H9 (cell line): Measurements from ENCODE around the gene WDR73. TPM values are rescaled to one million over a fixed set of nuclear protein-coding genes. Genes with fewer than 3 reads are reported as not detected.
A peak's percentile ranks its signal among the peaks of the same experiment; 100 is the strongest.

Experiments
- DNase-seq: peaks from one replicate; pipeline ENCODE4 v3.0.0-alpha.2; 2017
- H2AFZ ChIP-seq: one replicate; pipeline ENCODE4 v1.6.1; 2013; ENCODE audit warnings: mild to moderate bottlenecking, low read length, control low read depth, moderate library complexity
- H2AK5ac ChIP-seq: 2 replicates; pipeline ENCODE4 v1.6.1; 2013; ENCODE audit warnings: low read length, control low read depth, mixed read lengths; ENCODE audit not compliant: insufficient read length
- H2BK120ac ChIP-seq: one replicate; pipeline ENCODE4 v1.6.1; 2013; ENCODE audit warnings: low read depth, mild to moderate bottlenecking, low read length, control low read depth, inconsistent platforms; ENCODE audit not compliant: poor library complexity, severe bottlenecking
- H2BK12ac ChIP-seq: 2 replicates; pipeline ENCODE4 v1.6.1; 2013; ENCODE audit warnings: low read length, control low read depth, mixed read lengths, low read depth; ENCODE audit not compliant: insufficient read length
- H2BK15ac ChIP-seq: 2 replicates; pipeline ENCODE4 v1.6.1; 2013; ENCODE audit warnings: low read depth, low read length, control low read depth
- H2BK20ac ChIP-seq: one replicate; pipeline ENCODE4 v1.6.1; 2013; ENCODE audit warnings: low read depth, mild to moderate bottlenecking, low read length, control low read depth, inconsistent platforms; ENCODE audit not compliant: poor library complexity, severe bottlenecking
- H2BK5ac ChIP-seq: 2 replicates; pipeline ENCODE4 v1.6.1; 2013; ENCODE audit warnings: low read length, control low read depth, mixed read lengths; ENCODE audit not compliant: insufficient read length
- H3K14ac ChIP-seq: 2 replicates; pipeline ENCODE4 v1.6.1; 2013; ENCODE audit warnings: low read length, control low read depth; ENCODE audit not compliant: insufficient read depth
- H3K18ac ChIP-seq: 2 replicates; pipeline ENCODE4 v1.6.1; 2013; ENCODE audit warnings: low read depth, mild to moderate bottlenecking, mixed read lengths, low read length, control low read depth; ENCODE audit not compliant: insufficient read length
- H3K23ac ChIP-seq: 2 replicates; pipeline ENCODE4 v1.6.1; 2013; ENCODE audit warnings: low read length, control low read depth, mixed read lengths, low read depth; ENCODE audit not compliant: insufficient read length
- H3K23me2 ChIP-seq: 2 replicates; pipeline ENCODE4 v1.6.1; 2013; ENCODE audit warnings: low read depth, mild to moderate bottlenecking, mixed read lengths, low read length, control low read depth; ENCODE audit not compliant: insufficient read length, poor library complexity, severe bottlenecking
- H3K27ac ChIP-seq: 2 replicates; pipeline ENCODE4 v1.5.1; 2013; ENCODE audit warnings: low read length, control low read depth, mixed read lengths, low read depth; ENCODE audit not compliant: insufficient read length
- H3K27me3 ChIP-seq: 2 replicates; pipeline ENCODE4 v1.6.1; 2013; ENCODE audit warnings: low read length, control low read depth, inconsistent platforms; ENCODE audit not compliant: insufficient read depth
- H3K4ac ChIP-seq: 2 replicates; pipeline ENCODE4 v1.6.1; 2013; ENCODE audit warnings: low read depth, mild to moderate bottlenecking, control low read depth, inconsistent platforms, low read length, moderate library complexity
- H3K4me1 ChIP-seq: 2 replicates; pipeline ENCODE4 v1.6.1; 2013; ENCODE audit warnings: low read length, control low read depth, inconsistent platforms; ENCODE audit not compliant: insufficient read depth
- H3K4me2 ChIP-seq: 2 replicates; pipeline ENCODE4 v1.6.1; 2013; ENCODE audit warnings: low read length, control low read depth, mixed read lengths; ENCODE audit not compliant: insufficient read length, insufficient read depth
- H3K56ac ChIP-seq: 2 replicates; pipeline ENCODE4 v1.6.1; 2013; ENCODE audit warnings: low read depth, mild to moderate bottlenecking, mixed read lengths, low read length, control low read depth; ENCODE audit not compliant: insufficient read length
- H3K79me1 ChIP-seq: 2 replicates; pipeline ENCODE4 v1.6.1; 2013; ENCODE audit warnings: low read depth, mild to moderate bottlenecking, moderate library complexity, low read length, control low read depth, inconsistent platforms; ENCODE audit not compliant: insufficient read depth, poor library complexity, severe bottlenecking
- H3K79me2 ChIP-seq: 2 replicates; pipeline ENCODE4 v1.6.1; 2013; ENCODE audit warnings: low read length, control low read depth, inconsistent platforms; ENCODE audit not compliant: insufficient read depth
- H3K9ac ChIP-seq: 2 replicates; pipeline ENCODE4 v1.6.1; 2013; ENCODE audit warnings: low read length, control low read depth, mixed read lengths; ENCODE audit not compliant: insufficient read length; ENCODE audit errors: extremely low read depth
- H3K9me3 ChIP-seq: one replicate; pipeline ENCODE4 v1.6.1; 2013; ENCODE audit warnings: low read depth, low read length, inconsistent platforms; ENCODE audit not compliant: control insufficient read depth
- H3T11ph ChIP-seq: one replicate; pipeline ENCODE4 v1.6.1; 2013; ENCODE audit warnings: mild to moderate bottlenecking, low read length, control low read depth, inconsistent platforms
- H4K20me1 ChIP-seq: one replicate; pipeline ENCODE4 v1.6.1; 2013; ENCODE audit not compliant: control insufficient read depth, insufficient read length, insufficient read depth
- H4K5ac ChIP-seq: 2 replicates; pipeline ENCODE4 v1.6.1; 2013; ENCODE audit warnings: low read depth, mild to moderate bottlenecking, mixed read lengths, low read length, control low read depth; ENCODE audit not compliant: insufficient read length
- H4K8ac ChIP-seq: replicated peaks from 2 replicates; pipeline ENCODE4 v1.6.1; 2013; ENCODE audit warnings: low read length, control low read depth, mixed read lengths, low read depth; ENCODE audit not compliant: insufficient read length
- H4K91ac ChIP-seq: 2 replicates; pipeline ENCODE4 v1.6.1; 2013; ENCODE audit warnings: low read depth, mild to moderate bottlenecking, moderate library complexity, mixed read lengths, low read length, control low read depth; ENCODE audit not compliant: insufficient read length
- H3K27ac Mint-ChIP-seq, 3 experiments: 2 replicates in 2 of 3; 3 replicates in 1 of 3; pipeline ENCODE4 v1.8.0; 2020 to 2021; ENCODE audit warnings: mixed read lengths in 3 of 3, mild to moderate bottlenecking in 1 of 3, moderate library complexity in 1 of 3
- H3K27me3 Mint-ChIP-seq: 2 replicates; pipeline ENCODE4 v1.8.0; 2021; ENCODE audit warnings: low read depth, mild to moderate bottlenecking, moderate library complexity, mixed read lengths
- H3K36me3 Mint-ChIP-seq, 3 experiments: 2 replicates in 2 of 3; 3 replicates in 1 of 3; pipeline ENCODE4 v1.8.0; 2020 to 2021; ENCODE audit warnings: low read depth in 3 of 3, mixed read lengths in 3 of 3; ENCODE audit not compliant: insufficient read depth in 1 of 3
- H3K4me1 Mint-ChIP-seq, 2 experiments: 2 replicates each; pipeline ENCODE4 v1.8.0; 2020; ENCODE audit warnings: mixed read lengths in 2 of 2
- H3K4me3 Mint-ChIP-seq, 2 experiments: 2 replicates in 1 of 2; 3 replicates in 1 of 2; pipeline ENCODE4 v1.8.0; 2020 to 2021; ENCODE audit warnings: mild to moderate bottlenecking in 2 of 2, mixed read lengths in 2 of 2, moderate library complexity in 1 of 2
- H3K9me3 Mint-ChIP-seq, 2 experiments: 2 replicates in 1 of 2; 3 replicates in 1 of 2; pipeline ENCODE4 v1.8.0; 2020; ENCODE audit warnings: mild to moderate bottlenecking in 2 of 2, mixed read lengths in 2 of 2, moderate library complexity in 1 of 2
- CTCF ChIP-seq: fragments of 200-600 bp; sonication (generic); conservative IDR thresholded peaks from 3 replicates; pipeline ENCODE4 v1.8.0; 2021; ENCODE audit warnings: antibody characterized with exemption, mild to moderate bottlenecking
- WGBS: extraction: QIAGEN DNeasy Blood & Tissue Kit; methylation state at CpG from one replicate; pipeline ENCODE4 v1.1.7; 2013; ENCODE audit warnings: missing lambda C conversion rate, low lambda C conversion rate, mixed read lengths; ENCODE audit not compliant: insufficient read length; ENCODE audit errors: extremely low coverage; 5-methylcytosine and 5-hydroxymethylcytosine counted together
- total RNA-seq: library from RNA; stranded (reverse); gene quantifications from 2 replicates; pipeline ENCODE4 v1.2.1, GENCODE V29; 2021

The WDR73 gene
- total RNA-seq, 1 experiment from 2014 or later, result 41.6 TPM

GRCh38 chr15:84657748-84658079 lies 3.6 kb upstream of the WDR73 start:
- peak overlapping the region; percentile 58 for H3K4me2 ChIP-seq
- peaks cover 3% of the 10 kb centered on the region; the same call in 1 of the 2 replicates for H3K4me1 ChIP-seq
- no peaks in the 10 kb centered on the region; a peak in 1 of 5 replicates for H3K9me3 Mint-ChIP-seq
- no peak overlapping the region for H3T11ph ChIP-seq
- no peak overlapping the region for H2BK12ac ChIP-seq
- no peak for TF ChIP-seq CTCF
- peaks cover 12% of the 10 kb centered on the region for H3K23me2 ChIP-seq
- no peak overlapping the region for H3K9ac ChIP-seq
- no peak overlapping the region for H2AFZ ChIP-seq
- H3K79me1 ChIP-seq, result no peaks in the 10 kb centered on the region
- no peak overlapping the region for H3K4ac ChIP-seq
- peaks cover 29 to 33% of the 10 kb centered on the region in 2 experiments for H3K4me1 Mint-ChIP-seq
- H2BK15ac ChIP-seq, result no peak overlapping the region
- H3K79me2 ChIP-seq, result no peaks in the 10 kb centered on the region
- no peaks in the 10 kb centered on the region for H4K20me1 ChIP-seq
- no peak overlapping the region for H4K8ac ChIP-seq
- no peak overlapping the region for H3K23ac ChIP-seq
- H3K9me3 ChIP-seq, result no peaks in the 10 kb centered on the region
- DNase-seq, result no peak
- no peak overlapping the region for H3K27ac ChIP-seq
- H3K27me3 ChIP-seq, result no peaks in the 10 kb centered on the region; the same call in 1 of the 2 replicates
- H3K36me3 Mint-ChIP-seq, result peaks cover 0 to 10% (median 0%) of the 10 kb centered on the region in 3 experiments; a peak in 5 of 7 replicates
- no peak overlapping the region for H2BK5ac ChIP-seq
- no peak overlapping the region for H3K27ac Mint-ChIP-seq
- H3K18ac ChIP-seq, result no peak overlapping the region
- no CpG with 5 or more reads among the region's 17 CpGs for WGBS
- H3K27me3 Mint-ChIP-seq, result peaks cover 27% of the 10 kb centered on the region
- peak overlapping the region; percentile 68 to 77 for H3K4me3 Mint-ChIP-seq
- no peak overlapping the region for H2BK20ac ChIP-seq
- H3K56ac ChIP-seq, result no peak overlapping the region
- no peak overlapping the region; the same call in 1 of the 2 replicates for H3K14ac ChIP-seq
- no peak overlapping the region for H4K5ac ChIP-seq
- H2AK5ac ChIP-seq, result no peak overlapping the region
- H4K91ac ChIP-seq, result no peak overlapping the region
- no peak overlapping the region for H2BK120ac ChIP-seq
